A204.1 (cell line): ENCODE measurements around the gene POLR1C.
"Not testable (repeated sequence)": the region's sequence is repeated elsewhere in the genome, so short reads cannot be mapped to it uniquely, and the experiment has no call there.

Experiments
- FAIRE-seq: peaks from 2 replicates; lab custom pipeline; 2012; peaks lifted over from hg19 to GRCh38; lab: Jason Lieb, UNC

Gene POLR1C

GRCh38 chr6:43493230-43493629, 23.7 kb upstream of the POLR1C start:
- FAIRE-seq, result no peak

- FAIRE-seq, result no peak
Measured at GRCh38 chr6:43493833-43494232, 23.1 kb upstream of the POLR1C start.

- FAIRE-seq, result no peak
Measured at GRCh38 chr6:43494321-43494720, 22.6 kb upstream of the POLR1C start.

GRCh38 chr6:43494766-43495165, 22.1 kb upstream of the POLR1C start:
- FAIRE-seq, result no peak

GRCh38 chr6:43495409-43495941, 21.4 kb upstream of the POLR1C start:
- FAIRE-seq, result no peak

GRCh38 chr6:43496370-43497128, 20.3 kb upstream of the POLR1C start:
- FAIRE-seq, result no peak

GRCh38 chr6:43497129-43497396, 19.8 kb upstream of the POLR1C start:
- no peak for FAIRE-seq

GRCh38 chr6:43497689-43498088, 19.2 kb upstream of the POLR1C start:
- no peak for FAIRE-seq

- not testable (repeated sequence) for FAIRE-seq
Measured at GRCh38 chr6:43498291-43498690, 18.6 kb upstream of the POLR1C start.

- no peak for FAIRE-seq
Measured at GRCh38 chr6:43499028-43499815, 17.7 kb upstream of the POLR1C start.

- FAIRE-seq, result no peak
Measured at GRCh38 chr6:43500921-43501320, 16.0 kb upstream of the POLR1C start.

GRCh38 chr6:43502666-43503065, 14.2 kb upstream of the POLR1C start:
- FAIRE-seq, result no peak

GRCh38 chr6:43503443-43503842, 13.4 kb upstream of the POLR1C start:
- FAIRE-seq, result no peak

- FAIRE-seq, result no peak
Measured at GRCh38 chr6:43504756-43505593, 11.9 kb upstream of the POLR1C start.

- no peak for FAIRE-seq
Measured at GRCh38 chr6:43505718-43506117, 11.2 kb upstream of the POLR1C start.

GRCh38 chr6:43506171-43506570, 10.7 kb upstream of the POLR1C start:
- FAIRE-seq, result no peak

GRCh38 chr6:43506667-43507471, 10.0 kb upstream of the POLR1C start:
- FAIRE-seq, result peak; percentile 59

GRCh38 chr6:43508481-43509141, 8.3 kb upstream of the POLR1C start:
- no peak for FAIRE-seq

- FAIRE-seq, result no peak
Measured at GRCh38 chr6:43509142-43509983, 7.5 kb upstream of the POLR1C start.
